Measurements from ENCODE around the gene CMTM1.
A peak's percentile ranks its signal among the peaks of the same experiment; 100 is the strongest.

Gene CMTM1

GRCh38 chr16:66566051-66566901 is at the start of gene CMTM1:
Gene CMTM1 (plus strand): TSS chr16:66566439. CDS start chr16:66566514, 75 bp downstream.
- no peak within 1 kb of the TSS for H3K27ac ChIP-seq
- DNase-seq (ENCODE audit: low read depth, low spot score) = no peak

GRCh38 chr16:66516509-66516807 is 49.8 kb upstream of the CMTM1 start:
- DNase-seq (ENCODE audit: low read depth, low spot score) = no peak
- H3K27ac ChIP-seq = peak overlapping the region; percentile 75

GRCh38 chr16:66516808-66517585 is 49.2 kb upstream of the CMTM1 start:
- peak; percentile 90 for DNase-seq (ENCODE audit: low read depth, low spot score)
- peak overlapping the region; percentile 75 for H3K27ac ChIP-seq

- no peak for DNase-seq (ENCODE audit: low read depth, low spot score)
- H3K27ac ChIP-seq = peak overlapping the region; percentile 75
These were observed 48.5 kb upstream of the CMTM1 start for GRCh38 chr16:66517586-66518263.

- no peak for DNase-seq (ENCODE audit: low read depth, low spot score)
- no peak overlapping the region for H3K27ac ChIP-seq
These were observed 46.5 kb upstream of the CMTM1 start for GRCh38 chr16:66519482-66520373.

- no peak overlapping the region for H3K27ac ChIP-seq
- no peak for DNase-seq (ENCODE audit: low read depth, low spot score)
These were observed 45.7 kb upstream of the CMTM1 start for GRCh38 chr16:66520406-66521170.

- peak overlapping the region; percentile 69 for H3K27ac ChIP-seq
- DNase-seq (ENCODE audit: low read depth, low spot score) = no peak
These were observed 45.0 kb upstream of the CMTM1 start for GRCh38 chr16:66521252-66521713.

- DNase-seq (ENCODE audit: low read depth, low spot score) = peak; percentile 94
- H3K27ac ChIP-seq = peak overlapping the region; percentile 69
These were observed 44.1 kb upstream of the CMTM1 start for GRCh38 chr16:66521951-66522771.

GRCh38 chr16:66522816-66523590 is 43.2 kb upstream of the CMTM1 start:
- H3K27ac ChIP-seq = peak overlapping the region; percentile 69
- DNase-seq (ENCODE audit: low read depth, low spot score) = no peak

- H3K27ac ChIP-seq = no peak overlapping the region
- no peak for DNase-seq (ENCODE audit: low read depth, low spot score)
These were observed 42.3 kb upstream of the CMTM1 start for GRCh38 chr16:66523861-66524354.

GRCh38 chr16:66524601-66525164 is 41.6 kb upstream of the CMTM1 start:
- DNase-seq (ENCODE audit: low read depth, low spot score) = no peak
- H3K27ac ChIP-seq = no peak overlapping the region

GRCh38 chr16:66525396-66526180 is 40.7 kb upstream of the CMTM1 start:
- no peak overlapping the region for H3K27ac ChIP-seq
- no peak for DNase-seq (ENCODE audit: low read depth, low spot score)

- DNase-seq (ENCODE audit: low read depth, low spot score) = no peak
- no peak overlapping the region for H3K27ac ChIP-seq
These were observed 37.9 kb upstream of the CMTM1 start for GRCh38 chr16:66528294-66528693.

GRCh38 chr16:66529475-66529874 is 36.8 kb upstream of the CMTM1 start:
- no peak for DNase-seq (ENCODE audit: low read depth, low spot score)
- no peak overlapping the region for H3K27ac ChIP-seq

GRCh38 chr16:66534376-66534799 is 31.9 kb upstream of the CMTM1 start:
- no peak overlapping the region for H3K27ac ChIP-seq
- no peak for DNase-seq (ENCODE audit: low read depth, low spot score)

- DNase-seq (ENCODE audit: low read depth, low spot score) = no peak
- no peak overlapping the region for H3K27ac ChIP-seq
These were observed 29.7 kb upstream of the CMTM1 start for GRCh38 chr16:66536525-66536924.

Data from epithelial cell of prostate (primary cell).